Testis (tissue), 3 donors: ENCODE measurements around the gene ZFY. TPM values are rescaled to one million over a fixed set of nuclear protein-coding genes. Genes with fewer than 3 reads are reported as not detected.

Experiments
- DNase-seq: peaks from one replicate; pipeline ENCODE4 v3.0.0-alpha.2; 2019
- H3K27ac ChIP-seq, 2 donors: fragments of 200-600 bp; sonication (generic); one replicate each; pipeline ENCODE4 v1.5.1; 2019
- H3K27me3 ChIP-seq: fragments of 200-600 bp; sonication (generic); one replicate; pipeline ENCODE4 v1.5.1; 2019
- H3K36me3 ChIP-seq: fragments of 200-600 bp; sonication (generic); one replicate; pipeline ENCODE4 v1.5.1; 2017; ENCODE audit warnings: low read depth; ENCODE audit errors: missing control alignments
- H3K4me1 ChIP-seq: fragments of 200-600 bp; sonication (generic); one replicate; pipeline ENCODE4 v1.5.1; 2019
- H3K4me3 ChIP-seq, 2 donors: fragments of 200-600 bp; sonication (generic); one replicate each; pipeline ENCODE4 v1.5.1; 2017 to 2019
- H3K9me3 ChIP-seq: fragments of 200-600 bp; sonication (generic); one replicate; pipeline ENCODE4 v1.5.1; 2017
- CTCF ChIP-seq, 3 experiments: fragments of 450-650 bp in 2 of 3; fragments of 200-600 bp in 1 of 3; sonication (generic) in 1 of 3; IDR thresholded peaks; one replicate each; pipeline ENCODE4 v1.5.1; 2016 to 2019; ENCODE audit warnings: antibody characterized with exemption in 3 of 3, mild to moderate bottlenecking in 2 of 3, moderate library complexity in 1 of 3
- POLR2A ChIP-seq: fragments of 450-650 bp; IDR thresholded peaks from one replicate; pipeline ENCODE4 v1.6.1; 2017; ENCODE audit warnings: antibody characterized with exemption, mild to moderate bottlenecking, moderate library complexity
- WGBS, 2 donors: methylation state at CpG; one replicate each; pipeline ENCODE4 v1.1.5; 2018; 5-methylcytosine and 5-hydroxymethylcytosine counted together
- intact Hi-C: fragments of 100-400 bp; cut with DNase I; formaldehyde crosslinking; loops from one replicate; pipeline ENCODE4 v1.15.1; 2023; ENCODE audit warnings: low total_unique reads
- polyA plus RNA-seq: library from polyadenylated mRNA; stranded (reverse); fragments of 350-450 nt; fragmentation: Illumina TruSeq; extraction: RNeasy Lipid Tissue Mini Kit (QIAGEN cat#74804); gene quantifications from one replicate; pipeline ENCODE4 v1.2.3, GENCODE V29; 2014; ENCODE audit warnings: low read depth, low replicate concordance; ENCODE audit not compliant: insufficient read depth
- small RNA-seq, 2 donors: library from RNA; depleted of rRNA; stranded (forward); fragments of <200 nt; gene quantifications; one replicate each; pipeline ENCODE3, GENCODE V24; 2016
- total RNA-seq, 2 donors: library from RNA; depleted of rRNA; stranded (reverse); fragments of >200 nt; gene quantifications; one replicate each; pipeline ENCODE4 v1.2.3, GENCODE V29; 2016

The ZFY gene
- total and polyA plus RNA-seq, 3 donors from 2014 or later: 9.7 to 13.7 (median 11.3) TPM

GRCh38 chrY:3025357-3025756 lies 90.2 kb downstream of the ZFY start:
- no peak overlapping the region for H3K4me3 ChIP-seq
- H3K27ac ChIP-seq: no peak overlapping the region
- no peaks in the 10 kb centered on the region for H3K36me3 ChIP-seq
- H3K9me3 ChIP-seq: no peaks in the 10 kb centered on the region
- 88 to 100% methylated on average over 1 of the region's 1 CpG for whole genome bisulfite sequencing, 2 donors
- no peak for DNase-seq
- TF ChIP-seq POLR2A (no peak), CTCF (IDR thresholded peaks at IDR 0.05) (no peak)
- no peaks in the 10 kb centered on the region for H3K27me3 ChIP-seq
- intact Hi-C loops: no loop called here
- H3K4me1 ChIP-seq: no peaks in the 10 kb centered on the region

Small RNA genes lying within 50 kb of the gene (small RNA-seq; reads per million reads assigned to genes)
- 0 reads per million in 2 donors for gene EEF1A1P41

Other genes starting within 250 kb of the ZFY start
- 10 to 100 TPM in 1 of 2 donors, 1 to 10 TPM in 1; 3.8 to 10.1 TPM for gene SRY, start 147.7 kb upstream of the ZFY start, total RNA-seq
- gene SRY, start 147.7 kb upstream of the ZFY start, polyA plus RNA-seq: 2.8 TPM
- gene RPS4Y1, start 93.8 kb upstream of the ZFY start, total RNA-seq: 100 to 1,000 TPM; 143 to 235 TPM
- 287 TPM for gene RPS4Y1, start 93.8 kb upstream of the ZFY start, polyA plus RNA-seq